Chondrocyte (in vitro differentiated cells): ENCODE data around the gene LAMA1. TPM values are rescaled to one million over a fixed set of nuclear protein-coding genes. Genes with fewer than 3 reads are reported as not detected.

Experiments
- DNase-seq: peaks from one replicate; pipeline ENCODE4 v3.0.0; 2021; ENCODE audit warnings: mixed read lengths, low spot score
- H3K27ac Mint-ChIP-seq: one replicate; pipeline ENCODE4 v1.8.0; 2021; ENCODE audit warnings: mild to moderate bottlenecking, moderate library complexity, mixed read lengths; ENCODE audit not compliant: unreplicated experiment
- H3K27me3 Mint-ChIP-seq: 2 replicates; pipeline ENCODE4 v1.8.0; 2021; ENCODE audit warnings: low read depth, mixed read lengths
- H3K36me3 Mint-ChIP-seq: 2 replicates; pipeline ENCODE4 v1.8.0; 2021; ENCODE audit warnings: low read depth, mixed read lengths
- H3K4me1 Mint-ChIP-seq: 2 replicates; pipeline ENCODE4 v1.8.0; 2021; ENCODE audit warnings: low read depth, mild to moderate bottlenecking, mixed read lengths
- H3K4me3 Mint-ChIP-seq: one replicate; pipeline ENCODE4 v1.8.0; 2021; ENCODE audit warnings: mild to moderate bottlenecking, moderate library complexity, mixed read lengths; ENCODE audit not compliant: unreplicated experiment
- H3K9me3 Mint-ChIP-seq: 2 replicates; pipeline ENCODE4 v1.8.0; 2021; ENCODE audit warnings: low read depth, mixed read lengths
- total RNA-seq: library from RNA; stranded (reverse); gene quantifications from 3 replicates; pipeline ENCODE4 v1.2.1, GENCODE V29; 2021
- TF ChIP-seq, protein P1 (sequence below): fragments of 200-600 bp; sonication (generic); IDR thresholded peaks from 2 replicates; pipeline ENCODE4 v1.5.0; 2021; ENCODE audit warnings: antibody characterized with exemption, mild to moderate bottlenecking, moderate library complexity

LAMA1 gene
- total RNA-seq, 1 donor from 2014 or later = 2.3 TPM

- no peak overlapping the region for H3K27ac Mint-ChIP-seq
- TF ChIP-seq, protein P1, sequence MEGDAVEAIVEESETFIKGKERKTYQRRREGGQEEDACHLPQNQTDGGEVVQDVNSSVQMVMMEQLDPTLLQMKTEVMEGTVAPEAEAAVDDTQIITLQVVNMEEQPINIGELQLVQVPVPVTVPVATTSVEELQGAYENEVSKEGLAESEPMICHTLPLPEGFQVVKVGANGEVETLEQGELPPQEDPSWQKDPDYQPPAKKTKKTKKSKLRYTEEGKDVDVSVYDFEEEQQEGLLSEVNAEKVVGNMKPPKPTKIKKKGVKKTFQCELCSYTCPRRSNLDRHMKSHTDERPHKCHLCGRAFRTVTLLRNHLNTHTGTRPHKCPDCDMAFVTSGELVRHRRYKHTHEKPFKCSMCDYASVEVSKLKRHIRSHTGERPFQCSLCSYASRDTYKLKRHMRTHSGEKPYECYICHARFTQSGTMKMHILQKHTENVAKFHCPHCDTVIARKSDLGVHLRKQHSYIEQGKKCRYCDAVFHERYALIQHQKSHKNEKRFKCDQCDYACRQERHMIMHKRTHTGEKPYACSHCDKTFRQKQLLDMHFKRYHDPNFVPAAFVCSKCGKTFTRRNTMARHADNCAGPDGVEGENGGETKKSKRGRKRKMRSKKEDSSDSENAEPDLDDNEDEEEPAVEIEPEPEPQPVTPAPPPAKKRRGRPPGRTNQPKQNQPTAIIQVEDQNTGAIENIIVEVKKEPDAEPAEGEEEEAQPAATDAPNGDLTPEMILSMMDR = no peak
- no peak for DNase-seq
- peaks cover 4% of the 10 kb centered on the region for H3K36me3 Mint-ChIP-seq
- H3K4me1 Mint-ChIP-seq = peaks cover 2% of the 10 kb centered on the region
- H3K27me3 Mint-ChIP-seq = peaks cover 24% of the 10 kb centered on the region
- H3K4me3 Mint-ChIP-seq = no peak overlapping the region
- H3K9me3 Mint-ChIP-seq = peaks cover 8% of the 10 kb centered on the region
Measured at GRCh38 chr18:7111134-7111533, 6.5 kb downstream of the LAMA1 start.

- H3K4me3 Mint-ChIP-seq = no peak overlapping the region
- H3K27ac Mint-ChIP-seq = no peak overlapping the region
- no peaks in the 10 kb centered on the region for H3K9me3 Mint-ChIP-seq
- DNase-seq = peak; percentile 44
- no peaks in the 10 kb centered on the region for H3K4me1 Mint-ChIP-seq
- TF ChIP-seq, protein P1 = no peak
- H3K27me3 Mint-ChIP-seq = peaks cover 8% of the 10 kb centered on the region
- no peaks in the 10 kb centered on the region for H3K36me3 Mint-ChIP-seq
Measured at GRCh38 chr18:7105943-7106342, 11.7 kb downstream of the LAMA1 start.

DNA sequence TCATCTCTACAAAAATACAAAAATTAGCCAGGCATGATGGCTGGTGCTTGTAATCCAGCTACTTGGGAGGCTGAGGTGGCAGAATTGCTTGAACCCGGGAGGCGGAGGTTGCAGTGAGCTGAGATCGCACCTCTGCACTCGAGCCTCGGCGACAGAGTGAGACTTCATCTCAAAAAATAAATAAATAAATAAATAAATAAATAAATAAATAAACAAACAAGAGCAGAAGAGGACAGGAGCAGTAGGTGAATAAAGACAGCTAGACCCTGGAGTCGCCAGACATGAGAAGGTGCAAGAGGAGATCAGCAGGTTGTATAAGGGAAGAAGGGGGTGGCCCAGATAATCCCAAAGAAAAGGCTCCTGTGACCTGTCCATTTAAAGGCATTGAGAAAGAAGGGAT, 12.3 kb downstream of the LAMA1 start:
- no peaks in the 10 kb centered on the region for H3K4me1 Mint-ChIP-seq
- DNase-seq = no peak
- TF ChIP-seq, protein P1 = no peak
- H3K36me3 Mint-ChIP-seq = no peaks in the 10 kb centered on the region
- H3K9me3 Mint-ChIP-seq = no peaks in the 10 kb centered on the region
- peaks cover 7% of the 10 kb centered on the region for H3K27me3 Mint-ChIP-seq
- H3K4me3 Mint-ChIP-seq = no peak overlapping the region
- H3K27ac Mint-ChIP-seq = no peak overlapping the region

GRCh38 chr18:7104649-7105048, 12.9 kb downstream of the LAMA1 start:
- no peak overlapping the region for H3K27ac Mint-ChIP-seq
- H3K9me3 Mint-ChIP-seq = no peaks in the 10 kb centered on the region
- peak; percentile 63 for DNase-seq
- TF ChIP-seq, protein P1 = no peak
- H3K4me1 Mint-ChIP-seq = no peaks in the 10 kb centered on the region
- no peaks in the 10 kb centered on the region for H3K36me3 Mint-ChIP-seq
- H3K4me3 Mint-ChIP-seq = no peak overlapping the region
- H3K27me3 Mint-ChIP-seq = peaks cover 5% of the 10 kb centered on the region

GRCh38 chr18:7102131-7102530, 15.5 kb downstream of the LAMA1 start:
- DNase-seq = no peak
- Mint-ChIP-seq H3K9me3 (no peaks in the 10 kb centered on the region), H3K36me3 (no peaks in the 10 kb centered on the region), H3K27me3 (no peaks in the 10 kb centered on the region), H3K4me3 (no peak overlapping the region), H3K27ac (no peak overlapping the region), H3K4me1 (no peaks in the 10 kb centered on the region)
- TF ChIP-seq, protein P1 = no peak
